Posterior vena cava (tissue), 2 donors: ENCODE measurements around the gene CPVL. TPM values are rescaled to one million over a fixed set of nuclear protein-coding genes. Genes with fewer than 3 reads are reported as not detected.
"Not testable (repeated sequence)": the region's sequence is repeated elsewhere in the genome, so short reads cannot be mapped to it uniquely, and the experiment has no call there.

Experiments
- DNase-seq: peaks from one replicate; pipeline ENCODE4 v3.0.0-alpha.2; 2020; ENCODE audit warnings: low spot score
- intact Hi-C, 2 donors: fragments of 100-400 bp; cut with DNase I; formaldehyde crosslinking; loops; one replicate each; pipeline versions ENCODE4 v1.14.1 to v1.14.2; 2022 to 2023
- total RNA-seq, 2 donors: library from RNA; stranded (reverse); fragmentation: NEBNext Ultra II Directional; extraction: Animal tissue kit (Norgen Biotek cat#: 25700); gene quantifications; one replicate each; pipeline ENCODE4 v1.2.1, GENCODE V29; 2021
- donor health status: DM: yes; HTN: yes; CAD: no.
- donor health status: DM: yes; HTN: yes; CAD: no.

CPVL gene
- total RNA-seq, 2 donors from 2014 or later: 23.8 to 44.9 TPM

DNA sequence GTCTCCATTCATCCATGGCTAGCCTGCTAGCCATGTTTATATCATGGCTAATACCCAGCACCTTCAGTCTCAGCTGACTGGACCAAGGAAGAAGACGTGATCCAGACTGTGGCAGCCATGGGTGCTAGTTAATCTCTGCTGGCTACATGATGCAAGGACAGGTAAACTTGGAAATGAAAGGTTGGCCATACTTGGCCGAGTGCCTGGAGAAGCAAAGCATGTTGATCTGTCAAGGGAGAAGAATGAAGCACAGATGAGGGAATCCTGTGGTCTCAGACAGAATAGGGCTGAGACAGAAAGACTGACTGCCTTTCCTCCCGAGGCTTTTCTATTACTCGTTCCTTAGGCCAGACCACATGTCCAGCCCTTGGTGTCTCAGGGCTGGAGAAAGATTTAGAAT is 41.1 kb downstream of the CPVL start:
- intact Hi-C loops: loop anchor here (2.0 to 10.0 kb wide), 2 partner anchors 150 to 178 kb away; partner anchors contain the start of gene TRIL (in 1 of the 2)
- DNase-seq: no peak

DNA sequence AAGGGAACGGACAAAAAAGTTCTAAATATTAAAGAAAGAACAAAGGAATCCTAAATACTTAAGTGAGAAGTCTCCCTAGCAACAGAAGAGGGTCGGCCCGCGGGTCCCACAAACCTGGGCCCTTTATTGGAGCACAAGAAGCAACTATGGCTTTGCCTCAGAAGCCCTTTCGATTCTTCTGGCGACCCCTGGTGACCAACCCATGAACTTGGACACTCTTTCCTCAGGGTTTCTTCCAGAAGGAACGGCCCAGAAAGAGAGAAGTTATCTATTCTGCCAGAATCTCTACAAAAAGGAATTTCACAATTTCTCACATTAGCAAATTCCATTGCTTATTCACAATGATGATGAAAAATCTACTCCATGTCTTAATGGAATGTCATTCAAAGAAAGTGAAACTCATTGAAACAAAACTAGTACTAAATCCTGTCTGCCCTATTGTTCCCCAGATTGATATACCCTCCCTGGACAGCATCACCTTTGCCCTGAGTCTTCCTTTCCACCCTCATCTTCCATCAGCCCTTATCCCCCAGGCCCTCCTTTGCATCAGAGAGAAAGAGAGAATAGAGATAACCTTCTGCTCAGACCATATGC is 43.7 kb downstream of the CPVL start:
- intact Hi-C loops: loop anchor here in 1 of 2 donors (10.0 kb wide), 1 partner anchor 148 kb away; the partner anchor contains the start of gene TRIL
- DNase-seq: peak; percentile 86

DNA sequence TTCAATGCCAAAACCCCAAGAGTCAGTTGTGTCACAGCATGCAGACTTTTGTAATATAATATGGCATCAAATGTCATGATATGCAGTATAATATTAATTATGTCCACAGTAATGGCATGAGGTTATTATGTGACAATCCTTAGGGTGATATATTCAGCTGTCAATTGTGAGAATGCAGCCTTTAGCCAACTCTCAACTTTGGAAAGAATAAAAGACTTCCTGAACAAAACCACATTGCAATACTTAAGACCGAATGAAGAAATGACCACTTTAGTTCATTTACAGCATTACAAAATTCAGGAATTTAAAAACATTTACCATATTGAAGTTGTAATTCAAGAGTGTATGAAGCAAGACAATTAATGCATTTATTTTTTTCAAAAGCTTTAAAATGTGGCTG is 45.4 kb downstream of the CPVL start:
- no peak for DNase-seq
- intact Hi-C loops: loop anchor here in 1 of 2 donors (10.0 kb wide), 1 partner anchor 146 kb away; the partner anchor contains the start of gene TRIL

DNA sequence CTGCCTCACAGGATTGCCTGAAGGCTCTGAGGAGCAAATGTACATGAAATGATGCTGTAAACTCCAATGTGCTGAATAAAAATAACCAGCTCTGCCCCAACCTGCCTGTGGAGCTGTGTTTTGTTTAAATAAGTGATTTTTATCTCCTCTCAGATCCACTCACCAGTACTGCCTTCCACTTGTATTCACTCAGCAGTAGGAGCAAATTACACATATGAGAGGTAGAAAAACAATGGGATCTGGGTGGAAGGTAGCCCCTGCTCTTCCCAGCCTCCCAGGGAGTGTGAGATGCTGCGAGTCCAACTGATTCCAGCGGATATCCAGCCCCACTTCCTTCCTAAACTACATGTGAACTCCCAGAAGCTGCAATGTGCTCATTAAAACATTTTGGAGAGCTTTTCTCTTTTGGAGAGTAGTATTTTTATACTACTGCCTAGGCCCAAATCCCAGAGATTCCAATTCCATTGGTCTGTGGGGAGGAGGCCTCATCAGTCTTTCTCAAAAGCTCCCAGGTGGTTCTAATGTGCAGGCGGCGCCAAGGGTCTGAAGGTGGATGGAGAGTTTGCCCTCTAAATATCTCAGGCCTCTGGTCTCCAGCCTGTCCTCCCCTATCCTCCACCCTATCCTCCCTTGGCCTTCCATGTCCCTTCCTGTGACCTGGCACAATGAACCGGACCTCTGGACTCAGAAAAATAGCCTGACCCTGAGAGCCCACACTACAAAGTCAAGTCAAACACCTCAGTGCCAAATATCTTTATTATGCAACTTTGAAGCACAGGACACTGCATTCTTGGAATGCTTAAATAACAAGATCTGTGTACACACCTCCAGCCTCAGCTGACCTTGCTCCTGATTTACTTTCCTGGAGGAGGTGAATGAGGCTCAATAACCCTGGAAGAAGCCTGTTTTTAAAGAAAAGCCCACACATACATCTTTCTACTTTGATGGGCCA is 46.2 kb downstream of the CPVL start:
- intact Hi-C loops: loop anchor here in 1 of 2 donors (10.0 kb wide), 1 partner anchor 145 kb away; the partner anchor contains the start of gene TRIL
- DNase-seq: no peak

DNA sequence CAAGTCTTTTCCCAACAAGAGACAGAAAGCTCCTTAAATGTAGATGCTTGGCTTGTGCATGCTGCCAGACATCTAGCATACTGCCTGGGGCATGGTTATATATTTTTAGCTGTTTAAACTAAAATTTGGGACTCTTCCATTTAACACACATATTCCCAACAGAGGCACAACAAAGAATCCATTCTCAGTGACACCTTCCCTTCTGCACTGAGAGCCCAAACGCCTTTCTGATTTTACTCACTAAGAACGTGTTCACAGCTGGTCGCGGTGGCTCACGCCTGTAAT is 49.9 kb downstream of the CPVL start:
- intact Hi-C loops: no loop called here

DNA sequence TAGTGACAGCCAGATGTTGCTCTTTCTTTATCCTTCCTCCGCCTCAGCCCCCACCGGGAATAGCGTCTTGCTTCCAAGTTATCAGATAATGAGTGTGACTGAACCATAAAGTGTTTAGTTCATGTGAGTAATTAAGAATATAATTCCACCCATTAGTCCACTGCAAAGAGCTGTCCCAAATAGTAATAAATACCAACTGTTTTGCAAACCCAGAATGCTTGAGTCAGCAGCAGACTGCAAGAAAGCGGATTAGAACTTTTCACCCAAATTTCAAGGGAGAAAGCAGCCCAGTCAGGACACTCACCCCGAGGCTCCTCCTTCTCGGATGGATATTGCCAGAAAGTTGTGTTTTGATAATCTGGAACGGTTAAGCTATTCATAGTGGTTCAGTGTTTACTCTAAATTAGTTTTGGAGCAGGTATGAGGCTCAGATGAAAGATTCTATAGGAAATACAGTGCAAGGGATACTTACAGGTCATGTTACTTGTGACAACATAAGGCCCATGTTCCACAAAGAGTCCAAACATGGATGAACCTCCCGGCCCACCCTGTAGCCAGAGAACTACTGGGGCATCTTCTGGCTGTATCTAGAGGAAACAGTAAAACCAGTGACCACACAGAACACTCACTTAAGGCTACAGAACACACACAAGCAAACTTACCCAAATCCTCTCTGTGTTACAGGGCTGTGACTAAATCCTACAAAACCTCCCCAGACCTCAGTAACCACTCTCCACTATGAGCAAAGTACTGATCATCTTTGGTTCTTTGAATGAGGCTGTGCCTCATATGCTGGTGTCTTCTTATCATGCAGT is 50.5 kb downstream of the CPVL start:
- DNase-seq: no peak
- intact Hi-C loops: no loop called here

More for the DNA sequence above, 49.9 kb downstream of the CPVL start:
- no peak for DNase-seq

DNA sequence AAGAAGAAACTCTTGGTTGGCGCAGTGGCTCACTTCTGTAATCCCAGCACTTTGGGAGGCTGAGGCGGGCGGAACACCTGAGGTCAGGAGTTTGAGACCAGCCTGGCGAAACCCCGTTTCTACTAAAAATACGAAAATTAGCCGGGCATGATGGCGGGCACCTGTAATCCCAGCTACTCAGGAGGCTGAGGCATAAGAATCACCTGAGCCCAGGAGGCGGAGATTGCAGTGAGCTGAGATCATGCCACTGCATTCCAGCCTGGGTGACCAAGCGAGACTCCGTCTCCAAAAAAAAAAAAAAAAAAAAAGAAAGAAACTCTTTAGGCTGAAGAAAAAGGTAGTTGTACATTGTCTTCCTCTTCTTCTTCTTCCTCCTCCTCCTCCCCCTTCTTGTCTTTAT is 53.2 kb downstream of the CPVL start:
- intact Hi-C loops, DNase-seq: not testable (repeated sequence)

DNA sequence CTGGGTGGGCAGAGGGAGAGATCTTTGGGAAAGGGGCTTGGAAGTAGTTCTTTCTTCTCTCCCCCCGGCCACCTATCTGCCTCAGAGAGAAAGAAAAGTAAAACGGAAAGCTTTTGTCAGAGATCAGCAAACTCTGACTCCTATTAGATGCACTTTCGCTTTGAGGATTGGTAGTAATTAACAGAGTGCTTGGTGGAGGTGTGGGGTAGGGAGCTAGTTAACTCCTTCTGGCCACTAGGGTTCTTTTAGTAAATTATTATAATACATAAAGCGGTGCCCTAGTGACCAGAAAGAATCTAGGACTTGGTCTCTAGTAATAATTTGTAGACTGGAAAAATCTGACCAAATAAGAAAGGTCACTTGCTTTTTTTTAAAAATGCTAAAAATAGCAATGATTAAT is 54.6 kb downstream of the CPVL start:
- no peak for DNase-seq
- intact Hi-C loops: no loop called here

DNA sequence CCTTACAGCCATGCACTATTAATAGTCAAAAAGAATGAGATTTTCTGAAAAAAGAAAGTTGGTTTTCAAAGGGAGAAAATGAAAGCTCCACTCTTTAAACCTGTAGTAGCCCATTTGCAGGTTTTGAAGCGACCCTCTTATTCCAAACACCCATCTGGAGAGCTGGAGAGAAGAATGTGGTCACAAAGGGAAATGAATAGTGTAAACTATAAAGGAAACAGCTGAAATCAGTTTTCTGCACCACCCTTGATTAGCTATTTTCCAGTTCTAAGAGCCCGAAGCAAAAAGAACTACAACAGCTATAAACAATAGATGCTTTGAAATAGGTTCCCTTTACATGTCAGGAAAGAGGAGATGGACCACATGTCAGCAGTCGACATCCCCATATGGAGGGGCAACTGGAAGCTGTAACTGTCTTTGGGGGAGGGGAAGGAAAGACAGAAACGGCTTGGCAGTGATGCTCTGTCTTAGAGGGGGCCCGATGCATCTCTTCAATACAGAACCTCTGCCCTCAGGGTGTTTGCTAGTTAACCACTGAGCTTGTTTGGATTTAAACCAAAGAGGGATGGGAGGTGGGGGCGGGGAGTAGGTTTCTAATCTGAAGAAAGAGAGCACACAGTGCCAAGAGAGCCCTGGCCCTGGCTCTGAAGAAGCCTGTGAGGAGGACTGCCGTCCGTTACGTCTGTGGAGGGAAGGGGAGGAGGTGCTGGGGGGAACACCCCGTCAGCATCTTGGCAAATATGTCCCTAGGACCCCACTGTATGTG is 55.3 kb downstream of the CPVL start:
- DNase-seq: no peak
- intact Hi-C loops: no loop called here

DNA sequence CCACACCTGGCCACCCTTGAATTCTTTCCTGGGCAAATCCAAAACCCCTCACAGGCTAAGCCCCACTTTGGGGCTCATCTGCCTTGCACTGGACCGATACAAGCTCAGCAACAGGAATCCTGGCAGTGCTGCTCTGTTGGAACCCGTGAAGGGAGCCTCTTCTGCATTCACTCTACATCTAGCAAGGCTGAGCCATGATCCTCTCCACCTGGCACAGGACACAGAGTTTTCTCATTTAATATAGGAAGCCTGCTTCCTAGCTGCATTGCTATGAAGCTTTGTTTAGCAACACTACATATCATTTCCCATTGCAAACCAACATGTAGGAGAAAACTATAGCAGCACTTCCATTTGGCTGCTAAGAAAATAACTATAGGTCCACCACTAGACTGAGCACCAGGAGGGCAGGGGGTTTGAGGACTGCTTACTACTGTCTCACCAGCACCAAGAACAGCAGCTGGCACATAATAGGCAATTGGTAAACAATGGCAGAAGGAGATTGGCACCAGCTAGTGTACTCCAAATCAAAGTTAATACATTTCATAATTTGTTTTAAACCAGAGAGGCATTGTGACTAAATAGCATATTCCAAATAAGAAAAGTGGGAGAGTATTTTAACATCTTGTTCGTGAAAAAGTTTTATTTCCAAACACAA is 56.1 kb downstream of the CPVL start:
- no peak for DNase-seq
- intact Hi-C loops: no loop called here

DNA sequence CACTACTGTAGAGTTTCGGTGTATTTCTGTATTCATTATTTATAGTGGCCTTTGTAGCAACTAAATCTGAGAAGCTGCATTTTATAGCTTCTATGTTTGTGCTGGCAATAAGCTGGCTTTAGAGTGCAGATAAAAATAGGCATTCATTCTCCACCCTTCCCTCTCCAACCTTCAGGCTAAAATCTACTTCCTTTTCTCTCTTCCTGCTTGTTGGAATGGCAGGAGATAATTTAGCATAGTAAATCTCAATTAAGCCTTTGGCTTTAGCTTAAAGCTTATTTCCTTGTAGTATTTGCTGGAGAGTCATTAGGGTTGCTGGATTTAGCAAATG is 58.5 kb downstream of the CPVL start:
- no peak for DNase-seq
- intact Hi-C loops: no loop called here

DNA sequence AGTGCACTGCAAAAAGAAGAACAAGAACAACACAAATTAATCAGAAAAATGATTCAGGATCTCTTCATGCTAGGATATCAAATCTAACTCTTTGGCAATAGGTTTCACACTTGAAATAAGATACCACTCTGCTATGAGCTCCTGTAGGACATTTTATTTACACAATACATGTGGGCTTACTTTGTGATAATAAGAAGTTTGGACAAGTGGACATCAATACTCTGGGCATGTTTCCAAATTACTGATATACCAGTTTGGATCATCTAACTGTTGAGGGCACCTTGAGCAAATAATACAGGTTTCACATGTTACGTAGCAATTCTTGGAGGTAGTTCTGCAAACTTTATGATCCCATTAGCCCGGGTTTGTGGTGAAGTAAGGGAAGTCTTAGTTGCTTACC is 59.8 kb downstream of the CPVL start:
- intact Hi-C loops: no loop called here
- no peak for DNase-seq

DNA sequence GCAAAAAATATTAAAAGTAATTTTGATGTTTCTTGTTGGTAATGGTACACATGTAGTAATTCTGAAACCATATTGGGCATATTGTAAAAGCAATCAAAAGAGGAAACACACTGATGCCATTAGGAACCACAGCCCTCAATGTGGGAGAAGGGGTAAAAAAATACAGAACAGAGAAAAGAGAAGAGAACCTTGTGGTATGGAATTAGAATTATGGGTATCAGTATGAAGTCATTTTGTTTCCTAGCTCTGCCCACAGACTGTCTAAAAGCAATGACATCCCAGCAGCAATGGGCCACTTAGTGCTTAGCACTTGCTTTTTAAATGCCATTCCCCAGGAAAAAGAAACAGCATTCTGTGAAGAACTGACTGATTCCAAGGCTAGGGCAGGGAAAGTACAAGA is 61.5 kb downstream of the CPVL start:
- intact Hi-C loops: no loop called here
- DNase-seq: no peak

DNA sequence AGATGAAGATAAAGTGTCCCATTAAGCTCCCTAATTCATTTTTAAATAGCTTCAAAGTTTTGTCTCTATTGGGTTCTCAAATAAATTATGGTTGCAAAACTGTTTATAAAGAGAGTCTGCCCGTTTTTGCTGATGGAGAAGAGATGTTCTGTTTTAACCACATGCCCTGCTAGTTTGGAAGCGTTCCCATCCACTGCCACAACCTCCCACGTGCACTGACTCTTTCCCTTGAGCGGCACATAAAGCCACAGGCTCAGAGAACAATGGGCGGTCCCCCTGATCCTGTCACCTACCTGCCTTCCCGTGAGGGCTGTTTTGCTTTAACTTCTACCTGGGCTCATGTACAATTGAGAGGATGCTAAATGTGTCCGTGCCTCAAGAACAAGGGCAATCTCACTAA is 65.5 kb downstream of the CPVL start:
- intact Hi-C loops: no loop called here
- no peak for DNase-seq

DNA sequence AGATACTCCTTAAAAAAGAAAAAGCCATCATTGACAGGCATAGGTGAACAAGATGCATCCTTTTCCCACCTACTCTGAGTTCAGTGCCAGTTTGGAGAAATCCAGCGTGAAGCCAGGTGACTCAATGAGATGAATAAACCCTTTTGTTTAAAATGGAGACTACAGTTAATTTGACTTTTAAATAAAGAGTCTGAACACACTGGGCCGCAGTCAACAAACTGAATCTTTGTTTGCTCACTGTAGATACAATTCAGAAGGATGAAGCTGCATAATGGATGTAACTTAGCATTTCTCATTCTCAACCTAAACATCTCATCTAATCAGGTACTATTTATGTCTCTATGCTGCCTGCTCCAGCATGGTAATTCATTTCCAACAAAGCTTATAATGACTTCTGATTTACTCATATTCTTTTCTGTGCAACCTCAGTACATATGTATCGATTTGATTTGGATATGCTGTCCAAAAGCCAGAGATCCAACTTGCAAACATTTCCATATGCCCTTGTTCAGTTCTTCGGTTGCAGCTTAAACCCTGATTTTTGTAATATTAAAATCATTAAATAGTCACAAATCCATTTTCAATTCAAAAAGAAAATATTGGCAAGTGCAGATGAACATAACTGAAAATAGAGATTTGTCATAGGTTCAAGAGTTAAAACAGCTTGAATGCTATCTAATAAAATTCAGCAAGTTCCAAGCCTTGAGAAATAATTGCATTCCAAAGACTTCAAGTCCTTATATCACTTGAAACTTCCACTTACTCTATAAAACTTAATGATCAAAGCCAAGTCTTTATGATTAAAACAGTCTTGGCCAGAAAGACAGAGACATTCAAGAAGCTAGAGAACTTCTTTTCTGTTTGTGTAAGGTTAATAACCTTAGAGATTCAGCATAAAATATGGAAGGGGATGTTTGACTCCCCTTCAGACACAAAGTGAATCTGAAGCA is 67.8 kb downstream of the CPVL start:
- no peak for DNase-seq
- intact Hi-C loops: no loop called here

DNA sequence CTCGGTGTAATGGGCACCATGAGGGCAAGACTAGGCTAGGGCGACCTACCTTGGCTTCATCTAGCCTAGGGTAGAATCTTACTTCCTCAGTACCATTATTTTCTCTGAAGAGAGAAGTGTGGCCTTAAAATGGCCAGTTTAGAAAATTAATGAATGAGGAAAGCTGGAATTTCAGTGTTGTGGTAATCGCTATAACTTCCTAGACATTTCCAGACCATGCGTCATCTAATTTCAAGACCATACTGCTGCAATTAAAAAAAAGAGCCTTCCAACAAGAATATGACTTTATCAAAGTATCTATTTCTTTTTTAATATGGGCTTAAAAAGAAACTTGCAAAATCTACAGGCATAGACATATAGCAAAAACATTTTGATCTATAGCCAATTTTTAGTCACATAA is 68.5 kb downstream of the CPVL start:
- intact Hi-C loops: no loop called here
- no peak for DNase-seq

DNA sequence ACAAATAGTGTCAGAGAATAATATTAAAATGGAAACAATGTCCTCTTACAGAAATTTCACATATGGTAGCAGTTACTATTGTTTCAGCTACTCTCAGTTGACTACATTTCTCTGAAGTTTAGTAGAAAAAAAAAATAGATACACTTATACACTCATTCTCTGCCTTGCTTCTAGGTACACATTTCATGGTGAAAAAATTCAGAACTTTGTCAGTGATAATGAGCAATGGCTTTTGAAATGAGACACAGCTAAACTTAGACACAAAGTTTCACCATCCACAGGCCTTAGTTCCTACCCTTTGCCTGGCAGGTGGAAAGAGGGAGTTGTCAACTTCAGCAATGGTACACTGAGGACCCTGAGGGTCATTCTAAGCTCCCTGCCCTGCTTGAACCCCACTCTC is 69.2 kb downstream of the CPVL start:
- intact Hi-C loops: no loop called here
- no peak for DNase-seq

DNA sequence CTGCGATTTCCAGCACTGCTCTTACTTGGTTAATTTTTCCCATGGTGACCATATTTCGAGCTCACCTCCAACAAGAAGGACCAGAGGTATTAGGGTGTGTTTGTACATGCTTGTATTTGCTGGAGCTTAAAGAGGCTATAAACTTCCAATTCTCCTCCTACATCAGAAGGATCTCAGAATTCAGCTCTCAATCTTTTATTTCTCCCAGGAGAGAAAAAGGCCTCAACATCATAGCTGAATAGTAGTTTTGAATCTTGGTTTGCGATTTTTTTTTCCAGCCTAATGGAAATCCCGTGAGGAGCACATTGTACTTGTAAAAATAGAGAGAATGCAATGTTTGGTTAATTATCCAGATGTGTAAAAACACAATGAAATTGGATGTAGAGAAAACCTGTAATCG is 69.7 kb downstream of the CPVL start:
- intact Hi-C loops: no loop called here
- DNase-seq: no peak
